Measurements from ENCODE around the gene APP. TPM values are rescaled to one million over a fixed set of nuclear protein-coding genes. Genes with fewer than 3 reads are reported as not detected.

APP gene
- total and polyA plus RNA-seq, 3 donors from 2014 or later = 390 to 670 (median 409) TPM

DNA sequence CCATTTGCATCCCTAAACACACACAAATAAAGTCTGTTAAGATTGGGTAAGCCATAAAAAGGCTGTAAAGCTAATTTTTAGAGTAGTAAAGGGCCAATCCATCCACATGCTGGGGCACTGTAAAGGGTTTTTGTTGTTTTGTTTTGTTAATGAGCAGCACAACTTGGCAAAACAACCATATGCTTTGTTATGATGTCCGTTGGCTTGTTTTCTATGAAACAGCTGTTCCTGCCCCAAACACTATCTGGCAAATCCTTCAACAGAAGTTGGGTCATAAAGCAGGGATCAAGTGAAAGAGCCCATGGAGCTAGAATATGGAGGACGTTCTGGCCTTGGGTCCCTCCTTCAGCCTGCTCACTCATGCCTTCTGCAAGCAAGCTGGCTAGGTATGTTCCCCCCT, 183.6 kb downstream of the APP start:
- no peaks in the 10 kb centered on the region for H3K27me3 ChIP-seq
- intact Hi-C loops (cut with DNase I; ENCODE audit: low total_unique reads) = no loop called here

DNA sequence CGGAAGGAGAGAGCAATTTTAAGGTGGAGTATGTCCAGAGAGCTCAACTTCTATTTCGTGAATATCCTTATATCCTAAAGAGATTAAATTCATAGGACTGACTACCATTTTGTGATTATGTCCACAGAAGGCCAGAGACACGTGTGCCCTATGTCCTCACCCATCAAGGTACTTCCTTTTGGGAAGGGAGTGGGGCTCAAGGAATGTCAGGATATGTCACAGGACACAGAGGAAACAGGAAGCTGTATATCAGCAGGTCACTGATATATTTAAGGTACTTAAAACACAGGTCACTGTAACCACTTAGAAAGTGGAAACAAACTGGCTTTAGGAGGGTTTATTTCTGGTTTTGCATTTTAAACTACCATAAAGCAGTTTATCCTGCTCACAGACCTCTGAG, 184.6 kb downstream of the APP start:
- Histone ChIP-seq H3K27me3 (no peaks in the 10 kb centered on the region), H3K4me1 (peaks cover 8% of the 10 kb centered on the region), H3K27ac (no peak overlapping the region), H3K36me3 (ENCODE audit: low read depth, missing control alignments) (no peaks in the 10 kb centered on the region), H3K9me3 (no peaks in the 10 kb centered on the region), H3K4me3 (no peak overlapping the region)
- DNase-seq = no peak
- intact Hi-C loops (cut with DNase I; ENCODE audit: low total_unique reads) = no loop called here
- 79 to 87% methylated on average over 3 of the region's 3 CpGs for WGBS, 2 donors
- no peak for TF ChIP-seq POLR2A (IDR thresholded peaks at IDR 0.05)
- TF ChIP-seq, protein P1, sequence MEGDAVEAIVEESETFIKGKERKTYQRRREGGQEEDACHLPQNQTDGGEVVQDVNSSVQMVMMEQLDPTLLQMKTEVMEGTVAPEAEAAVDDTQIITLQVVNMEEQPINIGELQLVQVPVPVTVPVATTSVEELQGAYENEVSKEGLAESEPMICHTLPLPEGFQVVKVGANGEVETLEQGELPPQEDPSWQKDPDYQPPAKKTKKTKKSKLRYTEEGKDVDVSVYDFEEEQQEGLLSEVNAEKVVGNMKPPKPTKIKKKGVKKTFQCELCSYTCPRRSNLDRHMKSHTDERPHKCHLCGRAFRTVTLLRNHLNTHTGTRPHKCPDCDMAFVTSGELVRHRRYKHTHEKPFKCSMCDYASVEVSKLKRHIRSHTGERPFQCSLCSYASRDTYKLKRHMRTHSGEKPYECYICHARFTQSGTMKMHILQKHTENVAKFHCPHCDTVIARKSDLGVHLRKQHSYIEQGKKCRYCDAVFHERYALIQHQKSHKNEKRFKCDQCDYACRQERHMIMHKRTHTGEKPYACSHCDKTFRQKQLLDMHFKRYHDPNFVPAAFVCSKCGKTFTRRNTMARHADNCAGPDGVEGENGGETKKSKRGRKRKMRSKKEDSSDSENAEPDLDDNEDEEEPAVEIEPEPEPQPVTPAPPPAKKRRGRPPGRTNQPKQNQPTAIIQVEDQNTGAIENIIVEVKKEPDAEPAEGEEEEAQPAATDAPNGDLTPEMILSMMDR (IDR thresholded peaks at IDR 0.05) = no peak

More for the DNA sequence above, 183.6 kb downstream of the APP start:
- no peak overlapping the region for H3K27ac ChIP-seq
- no peak overlapping the region for H3K4me3 ChIP-seq
- peaks cover 8% of the 10 kb centered on the region for H3K4me1 ChIP-seq
- TF ChIP-seq, protein P1 (IDR thresholded peaks at IDR 0.05) = no peak
- TF ChIP-seq POLR2A (IDR thresholded peaks at IDR 0.05) = no peak
- H3K9me3 ChIP-seq = no peaks in the 10 kb centered on the region
- 60 to 68% methylated on average over 2 of the region's 2 CpGs for WGBS, 2 donors
- no peaks in the 10 kb centered on the region for H3K36me3 ChIP-seq (ENCODE audit: low read depth, missing control alignments)
- DNase-seq = no peak

DNA sequence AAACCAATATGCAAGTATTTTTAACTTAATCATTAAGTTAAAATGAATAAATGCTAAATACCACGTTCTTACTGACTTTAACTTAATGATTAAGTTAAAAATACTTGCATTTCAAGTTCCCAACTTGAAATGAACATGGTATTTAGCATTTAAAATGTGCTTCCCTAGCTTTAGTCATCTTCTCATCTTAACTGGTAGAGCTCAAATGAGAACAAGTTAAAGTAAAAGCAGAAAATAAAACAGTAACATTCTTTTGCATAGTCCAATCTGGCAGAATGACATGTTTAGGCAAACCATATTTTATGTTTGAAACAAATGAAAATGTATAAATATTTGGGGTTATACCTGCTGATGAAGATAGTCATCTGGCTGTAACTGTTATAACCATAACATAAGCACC, 186.0 kb downstream of the APP start:
- H3K4me1 ChIP-seq = peaks cover 8% of the 10 kb centered on the region
- H3K36me3 ChIP-seq (ENCODE audit: low read depth, missing control alignments) = no peaks in the 10 kb centered on the region
- no peak for DNase-seq
- no peak overlapping the region for H3K27ac ChIP-seq
- TF ChIP-seq POLR2A (IDR thresholded peaks at IDR 0.05) = no peak
- TF ChIP-seq, protein P1 (IDR thresholded peaks at IDR 0.05) = no peak
- no peaks in the 10 kb centered on the region for H3K9me3 ChIP-seq
- H3K27me3 ChIP-seq = no peaks in the 10 kb centered on the region
- H3K4me3 ChIP-seq = no peak overlapping the region
- WGBS, 2 donors = 87 to 89% methylated on average over 1 of the region's 1 CpG
- intact Hi-C loops (cut with DNase I; ENCODE audit: low total_unique reads) = no loop called here

DNA sequence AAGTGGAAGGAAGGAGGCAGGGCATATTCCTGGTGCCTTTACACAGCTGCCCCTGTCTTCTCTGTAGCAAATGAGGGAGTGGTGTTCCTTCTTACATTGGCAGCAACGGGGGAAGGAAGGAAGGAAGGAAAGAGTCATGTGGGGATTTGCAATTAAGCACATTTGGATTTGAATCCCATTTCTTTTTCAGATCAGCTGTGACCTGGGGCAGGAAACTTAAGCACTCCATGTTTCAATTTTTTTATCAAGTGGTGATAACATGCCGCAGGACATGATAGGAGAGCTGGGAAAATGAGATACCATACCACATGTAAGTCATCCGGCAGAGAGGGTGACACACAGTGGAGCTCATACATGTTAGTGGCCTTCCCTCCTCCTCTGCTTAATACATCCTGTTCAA, 186.8 kb downstream of the APP start:
- Histone ChIP-seq H3K36me3 (ENCODE audit: low read depth, missing control alignments) (no peaks in the 10 kb centered on the region), H3K27me3 (no peaks in the 10 kb centered on the region), H3K27ac (no peak overlapping the region), H3K4me3 (no peak overlapping the region), H3K4me1 (peaks cover 8% of the 10 kb centered on the region), H3K9me3 (no peaks in the 10 kb centered on the region)
- 19 to 41% methylated on average over 3 of the region's 3 CpGs for WGBS, 2 donors
- no peak for TF ChIP-seq POLR2A (IDR thresholded peaks at IDR 0.05)
- intact Hi-C loops (cut with DNase I; ENCODE audit: low total_unique reads) = no loop called here
- peak; percentile 22 for DNase-seq

DNA sequence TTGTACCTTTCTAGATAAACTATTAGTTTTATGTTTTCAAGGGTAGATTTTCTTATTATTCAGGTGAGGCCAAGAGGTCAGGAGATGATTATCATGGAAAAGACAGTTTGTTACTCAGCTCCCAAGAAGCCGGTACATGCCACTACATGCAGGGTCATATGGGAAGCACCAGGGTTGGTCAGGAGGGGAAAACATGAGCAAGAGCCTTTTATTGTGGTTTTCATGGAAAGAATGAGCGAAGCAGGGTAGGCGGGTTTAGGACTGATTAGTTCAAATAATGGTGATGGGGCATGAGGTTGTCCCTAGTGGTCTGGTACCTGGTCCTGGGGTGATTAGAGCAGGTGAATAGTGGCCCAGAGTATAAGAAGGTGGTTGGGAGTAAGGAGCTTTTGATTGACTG, 189.9 kb downstream of the APP start:
- Histone ChIP-seq H3K4me1 (peaks cover 8% of the 10 kb centered on the region), H3K9me3 (no peaks in the 10 kb centered on the region), H3K36me3 (ENCODE audit: low read depth, missing control alignments) (no peaks in the 10 kb centered on the region), H3K4me3 (no peak overlapping the region), H3K27ac (no peak overlapping the region), H3K27me3 (no peaks in the 10 kb centered on the region)
- TF ChIP-seq, protein P1 (IDR thresholded peaks at IDR 0.05) = no peak
- TF ChIP-seq POLR2A (IDR thresholded peaks at IDR 0.05) = no peak
- DNase-seq = no peak
- 85 to 95% methylated on average over 3 of the region's 3 CpGs for WGBS, 2 donors
- intact Hi-C loops (cut with DNase I; ENCODE audit: low total_unique reads) = no loop called here
